Mesenchymal stem cell (in vitro differentiated cells and primary cell): ENCODE results near the gene TAC4.

Source experiments
- DNase-seq: peaks from one replicate; pipeline ENCODE4 v3.0.0-alpha.2; 2013
- H2AFZ ChIP-seq: one replicate; pipeline ENCODE4 v1.6.1; 2013; ENCODE audit warnings: low read depth, mild to moderate bottlenecking, control low read depth, inconsistent platforms, low read length, moderate library complexity
- H2AK5ac ChIP-seq: 2 replicates; pipeline ENCODE4 v1.6.1; 2013; ENCODE audit warnings: low read length, moderate library complexity, mild to moderate bottlenecking, inconsistent platforms; ENCODE audit not compliant: severe bottlenecking
- H2BK120ac ChIP-seq: one replicate; pipeline ENCODE4 v1.6.1; 2013; ENCODE audit warnings: low read depth, mild to moderate bottlenecking, inconsistent platforms, low read length, moderate library complexity
- H2BK12ac ChIP-seq, 2 experiments: one replicate each; pipeline ENCODE4 v1.6.1; 2013; ENCODE audit warnings: inconsistent platforms in 2 of 2, low read length in 2 of 2, mild to moderate bottlenecking in 2 of 2, moderate library complexity in 2 of 2, control low read depth in 1 of 2
- H2BK15ac ChIP-seq: one replicate; pipeline ENCODE4 v1.6.1; 2013; ENCODE audit warnings: mild to moderate bottlenecking, low read depth, inconsistent platforms; ENCODE audit not compliant: poor library complexity, severe bottlenecking
- H2BK5ac ChIP-seq: 2 replicates; pipeline ENCODE4 v1.6.1; 2013; ENCODE audit warnings: low read depth, mild to moderate bottlenecking, low read length, control low read depth, inconsistent platforms; ENCODE audit not compliant: poor library complexity, severe bottlenecking
- H3K14ac ChIP-seq, 2 experiments: one replicate each; pipeline ENCODE4 v1.6.1; 2013; ENCODE audit warnings: inconsistent platforms in 2 of 2, low read length in 2 of 2, control low read depth in 1 of 2, mild to moderate bottlenecking in 1 of 2, moderate library complexity in 1 of 2
- H3K18ac ChIP-seq, 2 experiments: one replicate each; pipeline ENCODE4 v1.6.1; 2013; ENCODE audit warnings: inconsistent platforms in 2 of 2, low read length in 2 of 2, control low read depth in 1 of 2, low read depth in 1 of 2, mild to moderate bottlenecking in 1 of 2
- H3K23ac ChIP-seq, 2 experiments: one replicate each; pipeline ENCODE4 v1.6.1; 2013; ENCODE audit warnings: inconsistent platforms in 2 of 2, low read length in 2 of 2, mild to moderate bottlenecking in 2 of 2, moderate library complexity in 2 of 2, control low read depth in 1 of 2
- H3K27ac ChIP-seq: 2 replicates; pipeline ENCODE4 v1.5.1; 2013; ENCODE audit warnings: mild to moderate bottlenecking, moderate library complexity, low read length, control low read depth, inconsistent platforms; ENCODE audit not compliant: poor library complexity, severe bottlenecking
- H3K27me3 ChIP-seq, 2 experiments: 2 replicates each; pipeline versions ENCODE4 v1.6.1 to v1.7.0; 2013; ENCODE audit warnings: low read length in 2 of 2, mild to moderate bottlenecking in 2 of 2, moderate library complexity in 2 of 2, control low read depth in 1 of 2, inconsistent platforms in 1 of 2; ENCODE audit not compliant: control insufficient read depth in 1 of 2, insufficient read depth in 1 of 2
- H3K36me3 ChIP-seq, 2 experiments: 2 replicates each; pipeline versions ENCODE4 v1.6.1 to v1.7.0; 2013; ENCODE audit warnings: low read length in 2 of 2, control low read depth in 1 of 2, inconsistent platforms in 1 of 2, low read depth in 1 of 2, mild to moderate bottlenecking in 1 of 2; ENCODE audit not compliant: insufficient read depth in 2 of 2, control insufficient read depth in 1 of 2
- H3K4ac ChIP-seq, 2 experiments: one replicate each; pipeline ENCODE4 v1.6.1; 2013; ENCODE audit warnings: inconsistent platforms in 2 of 2, low read length in 2 of 2, mild to moderate bottlenecking in 2 of 2, moderate library complexity in 2 of 2, control low read depth in 1 of 2, low read depth in 1 of 2
- H3K4me1 ChIP-seq: 2 replicates; pipeline ENCODE4 v1.6.1; 2013; ENCODE audit warnings: low read depth, low read length, control low read depth; ENCODE audit not compliant: control insufficient read depth, insufficient read depth
- H3K4me2 ChIP-seq: 2 replicates; pipeline ENCODE4 v1.6.1; 2013; ENCODE audit warnings: low read length, mild to moderate bottlenecking, inconsistent platforms; ENCODE audit not compliant: poor library complexity, severe bottlenecking
- H3K4me3 ChIP-seq, 2 experiments: 2 replicates each; pipeline versions ENCODE4 v1.5.1 to v1.7.0; 2013; ENCODE audit warnings: low read length in 2 of 2, mild to moderate bottlenecking in 2 of 2, control low read depth in 1 of 2, low read depth in 1 of 2; ENCODE audit not compliant: insufficient read depth in 1 of 2
- H3K79me1 ChIP-seq: replicated peaks from 2 replicates; pipeline ENCODE4 v1.6.1; 2013; ENCODE audit warnings: mild to moderate bottlenecking, control low read depth, low read length, inconsistent platforms; ENCODE audit not compliant: poor library complexity, severe bottlenecking
- H3K9ac ChIP-seq: 2 replicates; pipeline ENCODE4 v1.7.0; 2013; ENCODE audit warnings: mild to moderate bottlenecking, low read length, moderate library complexity
- H3K9me3 ChIP-seq: 2 replicates; pipeline ENCODE4 v1.7.0; 2013; ENCODE audit warnings: mild to moderate bottlenecking, low read length; ENCODE audit not compliant: control insufficient read depth
- H4K8ac ChIP-seq: one replicate; pipeline ENCODE4 v1.6.1; 2013; ENCODE audit warnings: inconsistent platforms, mild to moderate bottlenecking, low read length, moderate library complexity
- H4K91ac ChIP-seq: one replicate; pipeline ENCODE4 v1.6.1; 2013; ENCODE audit warnings: mild to moderate bottlenecking, low read length, inconsistent platforms
- WGBS: methylation state at CpG from one replicate; pipeline ENCODE4 v1.1.7; 2013; ENCODE audit warnings: mixed read lengths; 5-methylcytosine and 5-hydroxymethylcytosine counted together

TAC4 gene

DNA sequence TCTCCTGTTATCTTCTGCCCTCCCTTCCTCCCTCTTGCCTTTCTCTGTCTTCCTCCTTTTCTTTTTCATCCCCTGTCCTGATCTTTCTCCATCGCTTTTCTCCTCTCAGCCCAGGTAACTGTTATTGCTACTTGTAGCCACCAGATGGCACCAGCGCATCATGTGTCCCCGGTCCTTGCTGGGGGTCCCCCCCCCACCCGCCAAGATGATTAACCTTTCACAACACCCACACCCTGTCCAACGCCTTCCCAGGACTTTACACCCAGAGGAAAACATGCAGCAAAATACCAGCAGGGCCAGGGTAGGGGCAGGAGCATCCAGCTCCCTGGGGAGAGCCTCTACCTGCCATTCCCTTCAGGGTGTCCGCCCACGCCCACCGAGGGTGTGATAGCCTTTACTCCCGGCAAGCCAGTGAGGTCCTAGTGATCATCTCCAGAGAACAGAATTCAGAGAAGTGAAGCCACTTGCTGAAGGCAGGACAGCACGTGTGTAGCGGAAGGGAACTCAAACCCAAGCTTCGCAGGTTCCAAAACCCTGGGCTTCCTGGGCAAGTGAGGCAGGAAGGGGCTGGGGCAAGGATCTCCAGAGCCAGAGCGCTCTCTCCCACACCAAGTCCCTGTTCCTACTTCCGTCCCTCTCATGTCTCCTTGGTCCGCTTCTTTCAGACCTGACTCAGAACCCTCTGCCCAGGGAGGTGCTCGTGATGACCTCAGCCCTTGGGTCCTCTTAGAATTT, 13.4 kb upstream of the TAC4 start:
- no peak overlapping the region for H2AK5ac ChIP-seq
- H3K23ac ChIP-seq = no peak overlapping the region
- H3K27ac ChIP-seq = no peak overlapping the region
- H3K27me3 ChIP-seq = peaks cover 3 to 21% of the 10 kb centered on the region in 2 experiments
- no peak overlapping the region for H3K4me2 ChIP-seq
- no peak overlapping the region for H2AFZ ChIP-seq
- H3K4me1 ChIP-seq = peaks cover 9% of the 10 kb centered on the region
- H3K36me3 ChIP-seq = no peaks in the 10 kb centered on the region
- H4K91ac ChIP-seq = no peak overlapping the region
- H2BK15ac ChIP-seq = no peak overlapping the region
- no peak overlapping the region for H2BK12ac ChIP-seq
- H3K4me3 ChIP-seq = no peak overlapping the region
- no peak overlapping the region for H3K14ac ChIP-seq
- peak; percentile 31 for DNase-seq
- H3K79me1 ChIP-seq = no peaks in the 10 kb centered on the region
- no peaks in the 10 kb centered on the region for H3K9me3 ChIP-seq
- peak overlapping the region; percentile 32 for H3K9ac ChIP-seq
- no peak overlapping the region for H3K18ac ChIP-seq
- no peak overlapping the region for H2BK120ac ChIP-seq
- WGBS = 41% methylated on average over 16 of the region's 16 CpGs
- no peak overlapping the region for H2BK5ac ChIP-seq
- H3K4ac ChIP-seq = no peak overlapping the region
- no peak overlapping the region for H4K8ac ChIP-seq

DNA sequence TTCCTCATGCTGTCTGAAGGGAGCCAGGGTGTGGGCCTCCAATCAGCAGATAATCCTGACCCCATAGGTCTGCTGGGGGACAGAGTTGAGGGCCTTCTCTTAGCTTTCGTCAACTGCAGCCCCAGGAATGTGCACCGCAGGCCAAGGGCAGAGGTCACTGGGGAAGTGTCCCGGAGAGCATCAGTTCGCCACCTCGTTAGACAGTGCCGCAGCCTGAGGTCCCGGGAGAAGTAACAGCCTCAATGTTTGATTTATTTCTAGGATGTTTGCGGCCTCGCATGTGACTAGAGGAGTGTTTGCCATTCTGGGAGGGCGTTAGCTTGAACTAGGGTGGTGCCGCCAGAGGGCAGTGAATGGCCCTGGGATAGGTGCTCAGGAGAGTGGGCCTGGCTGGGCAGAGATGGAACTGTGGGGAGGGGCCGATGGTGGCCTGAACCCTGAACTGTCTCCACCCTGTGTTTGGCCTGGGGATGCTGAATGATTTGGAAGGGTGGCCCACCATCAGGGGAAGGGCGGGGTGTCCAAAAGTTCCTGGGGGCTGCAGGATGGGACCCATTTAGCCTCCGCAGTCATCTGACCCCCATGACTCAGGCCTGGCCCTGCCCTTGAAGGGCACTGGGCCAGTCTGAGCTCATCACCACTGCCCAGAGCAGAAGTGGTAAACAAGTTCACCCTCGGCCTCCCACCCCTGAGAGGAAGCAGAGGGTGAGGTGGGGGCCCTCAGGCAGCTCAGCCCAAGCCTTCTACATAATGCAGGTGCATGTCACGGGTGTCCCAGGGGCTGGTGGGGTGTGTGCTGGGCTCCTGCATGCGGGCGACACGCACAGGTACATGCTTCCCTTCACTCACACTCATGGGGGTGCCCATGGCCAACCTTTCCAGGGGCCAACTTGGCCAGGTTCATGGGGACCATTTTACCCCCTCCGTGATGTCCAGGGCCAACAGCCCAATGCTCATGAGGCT, 12.4 kb upstream of the TAC4 start:
- 64% methylated on average over 20 of the region's 20 CpGs for WGBS

DNA sequence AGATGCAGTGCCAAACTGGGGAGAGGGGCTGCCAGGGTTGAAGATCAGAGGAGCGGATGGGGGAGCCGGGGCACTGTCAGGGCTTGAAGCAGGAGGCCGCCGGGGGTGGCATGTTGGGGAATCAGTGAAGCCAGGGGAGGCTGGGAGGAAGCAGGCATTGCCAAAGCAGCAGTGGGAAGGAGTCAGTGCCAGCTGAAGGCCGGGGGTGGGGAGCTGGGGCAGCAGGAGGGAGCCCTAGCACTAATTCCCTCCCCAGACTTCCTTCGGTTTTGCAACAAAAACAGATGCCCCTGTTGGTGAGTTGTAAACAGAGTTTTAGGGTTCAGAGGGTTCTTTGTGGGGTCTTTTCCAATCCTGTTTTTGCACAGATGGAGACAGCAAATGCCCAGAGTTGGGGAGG, 10.9 kb upstream of the TAC4 start:
- WGBS = 77% methylated on average over 5 of the region's 6 CpGs

More for the DNA sequence above, 12.4 kb upstream of the TAC4 start:
- H3K23ac ChIP-seq = no peak overlapping the region
- H2BK15ac ChIP-seq = no peak overlapping the region
- no peak overlapping the region for H3K14ac ChIP-seq
- H3K27ac ChIP-seq = no peak overlapping the region
- peak overlapping the region; percentile 32 for H3K9ac ChIP-seq
- H3K36me3 ChIP-seq = no peaks in the 10 kb centered on the region
- no peak overlapping the region for H2AFZ ChIP-seq
- no peak overlapping the region for H3K18ac ChIP-seq
- H2BK12ac ChIP-seq = no peak overlapping the region
- H3K4me2 ChIP-seq = no peak overlapping the region
- H4K8ac ChIP-seq = no peak overlapping the region
- no peak overlapping the region for H4K91ac ChIP-seq
- no peaks in the 10 kb centered on the region for H3K79me1 ChIP-seq
- peaks cover 7 to 25% of the 10 kb centered on the region in 2 experiments for H3K27me3 ChIP-seq
- no peak overlapping the region for H2AK5ac ChIP-seq
- no peak overlapping the region for H2BK5ac ChIP-seq
- H3K4ac ChIP-seq = no peak overlapping the region
- no peak overlapping the region for H3K4me3 ChIP-seq
- H3K9me3 ChIP-seq = no peaks in the 10 kb centered on the region
- no peak for DNase-seq
- no peak overlapping the region for H2BK120ac ChIP-seq
- H3K4me1 ChIP-seq = peaks cover 5% of the 10 kb centered on the region

DNA sequence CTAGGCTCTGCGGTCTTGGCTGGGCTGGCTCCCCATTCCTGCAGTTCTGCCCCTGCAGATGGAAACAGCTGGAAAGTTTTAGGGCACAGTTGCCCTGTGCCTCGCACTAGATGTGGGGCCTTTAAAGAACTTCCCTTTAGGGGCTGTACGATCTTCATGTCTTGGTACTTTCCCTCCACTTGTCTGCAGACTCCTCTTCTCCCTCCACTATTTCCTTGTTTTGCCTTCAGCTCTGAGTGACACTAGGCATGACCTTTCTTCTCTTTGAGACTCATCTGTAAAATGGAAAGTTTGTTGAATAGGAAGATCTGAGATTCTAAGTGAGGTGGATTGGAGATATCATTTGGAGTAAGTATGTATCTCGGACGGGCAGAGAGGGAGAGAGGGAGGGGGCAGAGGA, 6.3 kb upstream of the TAC4 start:
- Histone ChIP-seq H2BK5ac (no peak overlapping the region), H4K8ac (no peak overlapping the region), H3K4ac (no peak overlapping the region), H3K9me3 (no peaks in the 10 kb centered on the region), H3K36me3 (peaks cover 0 to 7% of the 10 kb centered on the region in 2 experiments), H2BK15ac (no peak overlapping the region), H3K79me1 (peaks cover 2% of the 10 kb centered on the region), H3K23ac (no peak overlapping the region), H2AFZ (no peak overlapping the region), H3K27ac (no peak overlapping the region), H3K4me2 (no peak overlapping the region), H3K4me1 (peaks cover 13% of the 10 kb centered on the region), H4K91ac (no peak overlapping the region), H2BK120ac (no peak overlapping the region), H2BK12ac (no peak overlapping the region), H3K9ac (no peak overlapping the region), H3K18ac (no peak overlapping the region), H2AK5ac (no peak overlapping the region), H3K4me3 (no peak overlapping the region), H3K27me3 (peaks cover 16 to 35% of the 10 kb centered on the region in 2 experiments), H3K14ac (no peak overlapping the region)
- no peak for DNase-seq
- WGBS = 87% methylated on average over 5 of the region's 5 CpGs

More for the DNA sequence above, 10.9 kb upstream of the TAC4 start:
- Histone ChIP-seq H2BK5ac (no peak overlapping the region), H3K27me3 (peaks cover 15 to 35% of the 10 kb centered on the region in 2 experiments), H3K79me1 (peaks cover 1% of the 10 kb centered on the region), H2AFZ (no peak overlapping the region), H3K4ac (no peak overlapping the region), H3K36me3 (peaks cover 0 to 1% of the 10 kb centered on the region in 2 experiments), H3K27ac (no peak overlapping the region), H3K9me3 (no peaks in the 10 kb centered on the region), H2AK5ac (no peak overlapping the region), H2BK12ac (no peak overlapping the region), H3K9ac (no peak overlapping the region), H3K18ac (no peak overlapping the region), H3K14ac (no peak overlapping the region), H4K91ac (no peak overlapping the region), H3K4me3 (no peak overlapping the region), H4K8ac (no peak overlapping the region), H3K4me1 (peaks cover 7% of the 10 kb centered on the region), H2BK15ac (no peak overlapping the region), H3K23ac (peak overlapping the region in 1 of 2 experiments; percentile 64), H3K4me2 (no peak overlapping the region), H2BK120ac (no peak overlapping the region)
- no peak for DNase-seq
